CD4-positive, alpha-beta T cell (primary cell): ENCODE results near the gene ZNF865. TPM values are rescaled to one million over a fixed set of nuclear protein-coding genes. Genes with fewer than 3 reads are reported as not detected.

Experiments
- ATAC-seq: fragments of 200-7000 bp; cut with Tn5 transposase; one replicate; pipeline ENCODE4 v1.10.0; 2022; ENCODE audit warnings: mild to moderate bottlenecking; ENCODE audit not compliant: poor library complexity
- CTCF ChIA-PET: fragments of 350-600 bp; sonication (Branson Sonifier 250); formaldehyde crosslinking; loops from one replicate; lab custom pipeline; 2021; ENCODE audit warnings: antibody characterized with exemption, inconsistent platforms; lab: Charles Lee
- POLR2A ChIA-PET: fragments of 350-600 bp; sonication (Branson Sonifier 250); formaldehyde crosslinking; loops from one replicate; lab custom pipeline; 2021; ENCODE audit warnings: antibody characterized with exemption, inconsistent platforms; lab: Charles Lee
- DNase-seq, 14 experiments: peaks; one replicate each; pipeline ENCODE4 v3.0.0-alpha.2; 2013 to 2020; ENCODE audit warnings: mixed read lengths in 2 of 14
- H3K27ac ChIP-seq, 2 donors: one replicate each; pipeline versions ENCODE4 v1.5.1 to v1.7.0; 2013; ENCODE audit warnings: low read length in 2 of 2, low read depth in 1 of 2, mild to moderate bottlenecking in 1 of 2
- H3K27me3 ChIP-seq, 2 experiments: 1 replicate in 1 of 2; 2 replicates in 1 of 2; pipeline versions ENCODE4 v1.6.1 to v1.7.0; 2013; ENCODE audit warnings: low read length in 2 of 2, control low read depth in 1 of 2, mild to moderate bottlenecking in 1 of 2, moderate library complexity in 1 of 2; ENCODE audit not compliant: insufficient read depth in 2 of 2, control insufficient read depth in 1 of 2
- H3K36me3 ChIP-seq: one replicate; pipeline ENCODE4 v1.6.1; 2013; ENCODE audit warnings: low read length, control low read depth; ENCODE audit not compliant: insufficient read depth
- H3K4me1 ChIP-seq: one replicate; pipeline ENCODE4 v1.6.1; 2013; ENCODE audit warnings: low read length, control low read depth; ENCODE audit not compliant: insufficient read depth
- H3K4me3 ChIP-seq: one replicate; pipeline ENCODE4 v1.5.1; 2013; ENCODE audit warnings: mild to moderate bottlenecking, low read length, moderate library complexity
- H3K9me3 ChIP-seq, 2 experiments: 1 replicate in 1 of 2; 2 replicates in 1 of 2; pipeline versions ENCODE4 v1.6.1 to v1.7.0; 2013; ENCODE audit warnings: low read length in 2 of 2, mild to moderate bottlenecking in 2 of 2, control low read depth in 1 of 2, moderate library complexity in 1 of 2; ENCODE audit not compliant: control insufficient read depth in 1 of 2, insufficient read depth in 1 of 2
- H3K27ac Mint-ChIP-seq: one replicate; pipeline ENCODE4 v1.8.0; 2020; ENCODE audit warnings: mixed read lengths
- H3K27me3 Mint-ChIP-seq: one replicate; pipeline ENCODE4 v1.8.0; 2021; ENCODE audit warnings: mixed read lengths
- H3K36me3 Mint-ChIP-seq: one replicate; pipeline ENCODE4 v1.8.0; 2021; ENCODE audit warnings: low read depth, mixed read lengths
- H3K4me1 Mint-ChIP-seq: one replicate; pipeline ENCODE4 v1.8.0; 2021; ENCODE audit warnings: low read depth, mixed read lengths
- H3K4me3 Mint-ChIP-seq: one replicate; pipeline ENCODE4 v1.8.0; 2020; ENCODE audit warnings: mild to moderate bottlenecking, mixed read lengths
- H3K9me3 Mint-ChIP-seq: one replicate; pipeline ENCODE4 v1.8.0; 2020; ENCODE audit warnings: mixed read lengths
- intact Hi-C, 2 experiments: fragments of 100-400 bp; cut with DNase I in 1 of 2; cut with micrococcal nuclease in 1 of 2; formaldehyde crosslinking; loops; one replicate each; pipeline versions ENCODE4 v1.15.1 to v1.9.0; 2023 to 2025; cut with DNase I, micrococcal nuclease
- total RNA-seq, 174 experiments: library from RNA in 2 of 174; stranded (reverse) in 2 of 174; gene quantifications; one replicate each; pipeline ENCODE4 v1.2.3 and lab custom pipeline; 2021 to 2026
- TF ChIP-seq, protein P1 (sequence below): fragments of 200-600 bp; IDR thresholded peaks from one replicate; pipeline ENCODE4 v1.8.0; 2022; ENCODE audit warnings: antibody characterized with exemption, mild to moderate bottlenecking

Gene ZNF865
- total RNA-seq, 2 experiments from 2014 or later: 12.0 to 12.9 TPM

DNA sequence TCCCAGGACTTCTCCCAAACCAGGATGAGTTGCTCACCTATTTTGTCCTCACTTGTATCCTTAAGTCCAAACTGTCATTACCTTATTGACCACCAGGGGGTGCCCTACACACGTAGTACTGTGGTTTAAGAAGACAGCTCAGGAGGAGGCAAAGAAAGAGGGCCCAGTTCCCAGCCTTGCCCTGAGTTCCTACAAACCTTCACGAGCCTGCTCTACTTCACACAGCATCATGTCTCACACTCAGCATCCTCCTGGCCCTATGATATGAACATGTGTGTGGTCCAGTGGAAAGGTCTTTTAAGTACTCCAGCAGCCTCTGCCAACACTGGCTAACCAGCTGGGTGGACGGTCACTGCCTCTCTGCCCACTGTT is 27.0 kb downstream of the ZNF865 start:
- H3K9me3 Mint-ChIP-seq: no peaks in the 10 kb centered on the region
- H3K36me3 Mint-ChIP-seq: peaks cover 25% of the 10 kb centered on the region
- ATAC-seq: peak; percentile 43
- Histone ChIP-seq H3K36me3 (no peaks in the 10 kb centered on the region), H3K9me3 (no peaks in the 10 kb centered on the region), H3K27ac (no peak overlapping the region), H3K4me3 (no peak overlapping the region), H3K27me3 (no peaks in the 10 kb centered on the region), H3K4me1 (peaks cover 49% of the 10 kb centered on the region)
- peak overlapping the region; percentile 83 for H3K4me3 Mint-ChIP-seq
- H3K27ac Mint-ChIP-seq: peak overlapping the region; percentile 55
- DNase-seq: peak; percentile 62 to 95 (median 87)
- intact Hi-C loops: loop anchor here (1.0 to 10.0 kb wide), 7 partner anchors 8 to 490 kb away; partner anchors contain the start of genes PPP6R1 (in 2 of the 2) and UBE2S (in 1 of the 2)
- TF ChIP-seq, protein P1, sequence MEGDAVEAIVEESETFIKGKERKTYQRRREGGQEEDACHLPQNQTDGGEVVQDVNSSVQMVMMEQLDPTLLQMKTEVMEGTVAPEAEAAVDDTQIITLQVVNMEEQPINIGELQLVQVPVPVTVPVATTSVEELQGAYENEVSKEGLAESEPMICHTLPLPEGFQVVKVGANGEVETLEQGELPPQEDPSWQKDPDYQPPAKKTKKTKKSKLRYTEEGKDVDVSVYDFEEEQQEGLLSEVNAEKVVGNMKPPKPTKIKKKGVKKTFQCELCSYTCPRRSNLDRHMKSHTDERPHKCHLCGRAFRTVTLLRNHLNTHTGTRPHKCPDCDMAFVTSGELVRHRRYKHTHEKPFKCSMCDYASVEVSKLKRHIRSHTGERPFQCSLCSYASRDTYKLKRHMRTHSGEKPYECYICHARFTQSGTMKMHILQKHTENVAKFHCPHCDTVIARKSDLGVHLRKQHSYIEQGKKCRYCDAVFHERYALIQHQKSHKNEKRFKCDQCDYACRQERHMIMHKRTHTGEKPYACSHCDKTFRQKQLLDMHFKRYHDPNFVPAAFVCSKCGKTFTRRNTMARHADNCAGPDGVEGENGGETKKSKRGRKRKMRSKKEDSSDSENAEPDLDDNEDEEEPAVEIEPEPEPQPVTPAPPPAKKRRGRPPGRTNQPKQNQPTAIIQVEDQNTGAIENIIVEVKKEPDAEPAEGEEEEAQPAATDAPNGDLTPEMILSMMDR: peak; percentile 65
- ChIA-PET CTCF (interaction anchor here (0.6 to 4.0 kb wide), 17 partner anchors 9 to 177 kb away, joined by 3 to 48 read pairs (median 9); partner anchors contain the start of genes CCDC106, FIZ1, ZNF524 and ZNF579), POLR2A (interaction anchor here (1.0 to 3.6 kb wide), 14 partner anchors 7 to 379 kb away, joined by 3 to 46 read pairs (median 6); partner anchors contain the start of genes CCDC106, FIZ1, U2AF2 and ZNF524)
- H3K27me3 Mint-ChIP-seq: no peaks in the 10 kb centered on the region
- H3K4me1 Mint-ChIP-seq: peaks cover 45% of the 10 kb centered on the region

DNA sequence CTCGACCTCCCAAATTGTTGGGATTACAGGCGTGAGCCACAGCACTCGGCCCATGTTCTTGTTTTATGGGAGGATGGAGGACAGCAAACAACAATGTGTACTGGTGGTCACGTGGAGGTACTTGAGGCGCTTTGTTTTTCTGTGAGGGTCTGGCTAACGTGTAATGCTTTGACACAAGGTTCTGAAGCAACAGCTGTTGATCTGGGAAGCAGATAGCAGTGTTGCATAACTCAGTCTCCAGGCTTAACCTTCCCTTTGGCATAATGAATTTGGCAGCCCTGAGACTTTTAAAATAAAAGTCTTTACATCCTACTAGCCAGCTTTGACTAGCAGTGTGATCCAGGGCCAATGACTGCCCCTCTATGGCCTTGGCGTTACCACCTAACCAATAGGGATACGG is 28.4 kb downstream of the ZNF865 start:
- H3K9me3 ChIP-seq: no peaks in the 10 kb centered on the region
- H3K4me1 Mint-ChIP-seq: peaks cover 55% of the 10 kb centered on the region
- H3K27ac ChIP-seq: no peak overlapping the region
- ChIA-PET POLR2A (interaction anchor here (1.3 to 3.6 kb wide), 8 partner anchors 9 to 516 kb away, joined by 3 to 46 read pairs (median 14); partner anchors contain the start of genes CCDC106, FIZ1, PPP1R12C and U2AF2), CTCF (interaction anchor here (0.5 to 4.0 kb wide), 6 partner anchors 12 to 176 kb away, joined by 3 to 48 read pairs (median 10); partner anchors contain the start of genes ZNF579 and ZNF865)
- TF ChIP-seq, protein P1: no peak
- ATAC-seq (no peak), DNase-seq (peak in 1 of 14 experiments; percentile 20)
- peaks cover 3% of the 10 kb centered on the region for H3K36me3 ChIP-seq
- H3K36me3 Mint-ChIP-seq: peaks cover 32% of the 10 kb centered on the region
- H3K27ac Mint-ChIP-seq: no peak overlapping the region
- no peaks in the 10 kb centered on the region for H3K27me3 Mint-ChIP-seq
- no peaks in the 10 kb centered on the region for H3K27me3 ChIP-seq
- H3K4me1 ChIP-seq: peaks cover 59% of the 10 kb centered on the region
- H3K4me3 ChIP-seq: no peak overlapping the region
- H3K9me3 Mint-ChIP-seq: no peaks in the 10 kb centered on the region
- intact Hi-C loops: loop anchor here (2.0 to 10.0 kb wide), 7 partner anchors 41 to 492 kb away; partner anchors contain the start of genes PPP6R1 (in 2 of the 2), EPN1 (in 1 of the 2), UBE2S (in 1 of the 2) and ZNF579 (in 1 of the 2)
- H3K4me3 Mint-ChIP-seq: peak overlapping the region; percentile 23

DNA sequence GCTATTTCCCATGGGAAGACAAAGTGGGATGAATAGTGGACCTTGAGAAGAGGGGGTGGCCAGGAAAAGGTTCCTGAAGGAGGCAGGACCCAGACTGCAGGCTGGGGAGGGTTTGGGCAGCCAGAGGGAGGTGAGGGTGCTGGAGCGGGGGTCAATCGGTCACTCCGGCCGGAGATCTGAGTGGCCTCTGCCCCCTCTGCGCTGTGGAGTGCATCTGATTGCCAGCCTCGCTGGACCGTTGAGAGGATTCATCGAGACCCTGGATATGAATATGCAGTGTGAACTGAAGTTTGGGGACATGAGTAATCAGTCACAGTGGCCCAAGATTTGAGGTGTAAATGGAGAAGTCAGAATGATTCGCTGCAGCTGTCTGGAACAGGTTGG is 29.9 kb downstream of the ZNF865 start:
- intact Hi-C loops: loop anchor here (2.0 to 10.0 kb wide), 4 partner anchors 39 to 381 kb away; partner anchors contain the start of genes PPP6R1 (in 2 of the 2), EPN1 (in 1 of the 2), UBE2S (in 1 of the 2) and ZNF579 (in 1 of the 2)
- Mint-ChIP-seq H3K9me3 (peaks cover 3% of the 10 kb centered on the region), H3K36me3 (peaks cover 35% of the 10 kb centered on the region), H3K27me3 (no peaks in the 10 kb centered on the region), H3K27ac (peak overlapping the region; percentile 99), H3K4me1 (peaks cover 66% of the 10 kb centered on the region), H3K4me3 (peak overlapping the region; percentile 96)
- ChIA-PET POLR2A (interaction anchor here (0.6 to 3.6 kb wide), 18 partner anchors 8 to 376 kb away, joined by 3 to 46 read pairs (median 10); partner anchors contain the start of genes CCDC106, FIZ1, ISOC2 and PPP6R1), CTCF (interaction anchor here (1.4 to 5.0 kb wide), 3 partner anchors 19 to 132 kb away, joined by 3 to 29 read pairs (median 6); partner anchors contain the start of genes U2AF2 and ZNF865)
- peak in 2 of 14 experiments; percentile 56 to 58 for DNase-seq
- no peak for ATAC-seq
- Histone ChIP-seq H3K9me3 (peaks cover 0 to 3% of the 10 kb centered on the region in 2 experiments), H3K4me1 (peaks cover 70% of the 10 kb centered on the region), H3K27me3 (no peaks in the 10 kb centered on the region), H3K27ac (peak overlapping the region; percentile 98 to 100), H3K36me3 (peaks cover 3% of the 10 kb centered on the region), H3K4me3 (peak overlapping the region; percentile 69)
- TF ChIP-seq, protein P1: no peak
